Bone marrow (tissue), 2 donors: ENCODE results near the gene LCE2C.
A peak's percentile ranks its signal among the peaks of the same experiment; 100 is the strongest.
"Not testable (repeated sequence)": the region's sequence is repeated elsewhere in the genome, so short reads cannot be mapped to it uniquely, and the experiment has no call there.

Experiments
- DNase-seq, 2 donors: peaks; one replicate each; lab custom pipeline; 2025; lab: John Stamatoyannopoulos, UW

Gene LCE2C

GRCh38 chr1:152674983-152675382, at the start of gene LCE2C:
TSS of gene LCE2C (plus strand) at chr1:152675279. CDS start at chr1:152676016, 737 bp downstream.
- not testable (repeated sequence) for DNase-seq

GRCh38 chr1:152626744-152627143, 48.3 kb upstream of the LCE2C start:
- DNase-seq, result no peak

- DNase-seq, result no peak
These were observed 44.5 kb upstream of the LCE2C start for GRCh38 chr1:152630596-152630995.

GRCh38 chr1:152640351-152640750, 34.7 kb upstream of the LCE2C start:
- DNase-seq, result no peak

GRCh38 chr1:152643945-152644344, 31.1 kb upstream of the LCE2C start:
- no peak for DNase-seq

GRCh38 chr1:152645146-152645545, 29.9 kb upstream of the LCE2C start:
- no peak for DNase-seq

- DNase-seq, result no peak
These were observed 28.4 kb upstream of the LCE2C start for GRCh38 chr1:152646656-152647055.

- peak in 1 of 2 donors; percentile 6 for DNase-seq
These were observed 21.0 kb upstream of the LCE2C start for GRCh38 chr1:152654110-152654509.

GRCh38 chr1:152656459-152656858, 18.6 kb upstream of the LCE2C start:
- DNase-seq, result no peak

GRCh38 chr1:152657677-152658076, 17.4 kb upstream of the LCE2C start:
- DNase-seq, result no peak

GRCh38 chr1:152658649-152659048, 16.4 kb upstream of the LCE2C start:
- no peak for DNase-seq

GRCh38 chr1:152663098-152663497, 12.0 kb upstream of the LCE2C start, which contains the start of gene LCE2D:
TSS of gene LCE2D (plus strand) at chr1:152663380. CDS start at chr1:152664106, 726 bp downstream.
- DNase-seq, result no peak

- not testable (repeated sequence) for DNase-seq
These were observed 8.9 kb upstream of the LCE2C start for GRCh38 chr1:152666171-152666570.

GRCh38 chr1:152667648-152668047, 7.4 kb upstream of the LCE2C start:
- DNase-seq, result no peak

- no peak for DNase-seq
These were observed 2.1 kb upstream of the LCE2C start for GRCh38 chr1:152673016-152673415.

- DNase-seq, result no peak
These were observed 4.4 kb downstream of the LCE2C start for GRCh38 chr1:152679459-152679858.

- DNase-seq, result no peak
These were observed 6.5 kb downstream of the LCE2C start for GRCh38 chr1:152681616-152682015.

GRCh38 chr1:152683846-152684245, 8.8 kb downstream of the LCE2C start:
- no peak for DNase-seq

- not testable (repeated sequence) for DNase-seq
These were observed 10.7 kb downstream of the LCE2C start, which contains the start of gene LCE2B for GRCh38 chr1:152685823-152686222. TSS of gene LCE2B (plus strand) at chr1:152686123. CDS start at chr1:152686844, 721 bp downstream.

- DNase-seq, result no peak
These were observed 22.9 kb downstream of the LCE2C start, which contains the start of gene LCE2A for GRCh38 chr1:152697701-152698600. TSS of gene LCE2A (plus strand) at chr1:152698345. CDS start at chr1:152698902, 557 bp downstream.

GRCh38 chr1:152699746-152700145, 24.7 kb downstream of the LCE2C start:
- no peak for DNase-seq

GRCh38 chr1:152707860-152708259, 32.8 kb downstream of the LCE2C start, which contains the start of gene LCE4A:
TSS of gene LCE4A (plus strand) at chr1:152708160. CDS start at chr1:152709076, 916 bp downstream.
- no peak for DNase-seq

- no peak for DNase-seq
These were observed 43.2 kb downstream of the LCE2C start for GRCh38 chr1:152718238-152718637.
